GM12891 (cell line): ENCODE results near the gene GUK1.

Experiments
- POLR2A ChIP-seq: IDR thresholded peaks from 2 replicates; pipeline ENCODE4 v1.6.1; 2011; ENCODE audit warnings: low read depth, low read length, control low read depth
- POU2F2 ChIP-seq: IDR thresholded peaks from 2 replicates; pipeline ENCODE4 v1.6.1; 2011; ENCODE audit warnings: low read depth, mild to moderate bottlenecking, control low read depth, low read length, moderate library complexity
- TAF1 ChIP-seq: IDR thresholded peaks from 2 replicates; pipeline ENCODE4 v1.6.1; 2011; ENCODE audit warnings: low read depth, low read length, control low read depth

DNA sequence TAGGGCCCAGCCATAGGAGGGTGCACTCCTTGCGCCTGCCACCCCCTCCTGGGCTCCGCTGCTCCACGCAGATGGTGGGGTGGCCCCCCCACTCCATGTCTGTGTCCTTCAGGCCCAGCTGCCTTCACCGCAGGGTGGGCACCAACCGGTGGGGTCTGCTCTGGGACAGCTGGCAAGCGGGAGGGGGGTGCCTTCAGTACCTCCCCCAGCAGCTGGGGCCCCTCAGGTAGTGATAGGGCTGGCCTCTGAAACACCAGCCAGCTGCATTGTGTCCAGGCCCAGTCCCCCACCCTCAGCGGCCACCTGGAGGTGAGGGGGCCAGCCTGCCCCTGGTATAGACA lies 10.0 kb downstream of the GUK1 start:
- no peak for TF ChIP-seq POLR2A
- no peak for TF ChIP-seq TAF1
- no peak for TF ChIP-seq POU2F2
